Astrocyte (in vitro differentiated cells and primary cell): ENCODE measurements around the gene SV2A.

Experiments used
- CTCF ChIP-seq: IDR thresholded peaks from 2 replicates; pipeline ENCODE4 v1.5.1; 2011; ENCODE audit warnings: low read depth, mild to moderate bottlenecking, inconsistent platforms, low read length, moderate library complexity; ENCODE audit not compliant: insufficient read depth
- EZH2 ChIP-seq: IDR thresholded peaks from 2 replicates; pipeline ENCODE4 v1.6.1; 2012; ENCODE audit warnings: mild to moderate bottlenecking, low read length, inconsistent platforms; ENCODE audit not compliant: insufficient read depth

- no peak for TF ChIP-seq CTCF
- TF ChIP-seq EZH2 = no peak
Observed at GRCh38 chr1:149934356-149934755, 16.7 kb upstream of the SV2A start.
